GM12878 (cell line): ENCODE measurements around the gene TMEM86A. TPM values are rescaled to one million over a fixed set of nuclear protein-coding genes. Genes with fewer than 3 reads are reported as not detected.

ENCODE experiments used
- ATAC-seq: fragments of 200-7000 bp; cut with Tn5 transposase; 3 replicates; pipeline ENCODE4 v1.9.1; 2020; ENCODE audit warnings: mild to moderate bottlenecking, moderate library complexity
- BruUV-seq: library from RNA; stranded (reverse); fragments of 400-500 nt; replicated peaks from 2 replicates; lab custom pipeline; 2021; lab: Mats Ljungman, UMichigan
- CTCF ChIA-PET: fragments of 300-600 bp; sonication (Branson Sonifier 250); formaldehyde crosslinking; extraction: SDS; loops from one replicate; lab custom pipeline; 2021; ENCODE audit warnings: inconsistent platforms; lab: Yijun Ruan, JAX
- POLR2A ChIA-PET: fragments of 350-600 bp; formaldehyde crosslinking; extraction: SDS; loops from one replicate; lab custom pipeline; 2021; ENCODE audit warnings: inconsistent platforms; lab: Charles Lee
- RAD21 ChIA-PET: fragments of 300-600 bp; sonication (Branson Sonifier 250); formaldehyde crosslinking; loops from one replicate; lab custom pipeline; 2023; ENCODE audit warnings: antibody characterized with exemption; ENCODE audit not compliant: unreplicated experiment; lab: Charles Lee
- SMC1A ChIA-PET: fragments of 300-600 bp; sonication (Branson Sonifier 250); formaldehyde crosslinking; loops from one replicate; lab custom pipeline; 2023; ENCODE audit not compliant: unreplicated experiment, uncharacterized antibody; lab: Charles Lee
- DNase-seq: peaks from one replicate; pipeline ENCODE4 v3.0.0-alpha.2; 2011; ENCODE audit warnings: low read depth, low spot score
- FAIRE-seq: peaks from 3 replicates; lab custom pipeline; 2011; peaks lifted over from hg19 to GRCh38; lab: Jason Lieb, UNC
- H2AFZ ChIP-seq: 2 replicates; pipeline ENCODE4 v1.6.0; 2011; ENCODE audit warnings: low read depth, low read length, control low read depth; ENCODE audit not compliant: control insufficient read depth
- H3K27ac ChIP-seq: 2 replicates; pipeline ENCODE4 v1.5.1; 2011; ENCODE audit warnings: control low read depth; ENCODE audit not compliant: control insufficient read depth, insufficient read depth
- H3K27me3 ChIP-seq, 2 experiments: replicated peaks in 1 of 2; 2 replicates each; pipeline versions ENCODE4 v1.6.0 to v1.6.1; 2011; ENCODE audit warnings: low read length in 1 of 2; ENCODE audit not compliant: control insufficient read depth in 2 of 2, insufficient read depth in 2 of 2
- H3K36me3 ChIP-seq, 2 experiments: 2 replicates each; pipeline ENCODE4 v1.5.1; 2011; ENCODE audit warnings: low read length in 1 of 2; ENCODE audit not compliant: control insufficient read depth in 2 of 2, insufficient read depth in 2 of 2
- H3K4me1 ChIP-seq: 2 replicates; pipeline ENCODE4 v1.6.1; 2011; ENCODE audit warnings: mild to moderate bottlenecking, low read length, moderate library complexity, mixed read lengths; ENCODE audit not compliant: control insufficient read depth, insufficient read depth
- H3K4me2 ChIP-seq: 2 replicates; pipeline ENCODE4 v1.6.0; 2011; ENCODE audit warnings: control low read depth; ENCODE audit not compliant: control insufficient read depth, insufficient read depth
- H3K4me3 ChIP-seq: fragments of 200-600 bp; sonication (generic); 2 replicates; pipeline ENCODE4 v1.5.1; 2016
- H3K79me2 ChIP-seq: 2 replicates; pipeline ENCODE4 v1.6.0; 2011; ENCODE audit warnings: low read length; ENCODE audit not compliant: control insufficient read depth, insufficient read depth
- H3K9ac ChIP-seq: 2 replicates; pipeline ENCODE4 v1.8.0; 2011; ENCODE audit warnings: low read length, control low read depth, mixed read lengths; ENCODE audit not compliant: control insufficient read depth, insufficient read depth
- H3K9me3 ChIP-seq: replicated peaks from 3 replicates; pipeline ENCODE4 v1.5.1; 2011; ENCODE audit warnings: mild to moderate bottlenecking, low read length; ENCODE audit not compliant: control insufficient read depth, insufficient read depth
- H4K20me1 ChIP-seq: 2 replicates; pipeline ENCODE4 v1.6.0; 2011; ENCODE audit not compliant: control insufficient read depth, insufficient read depth
- E2F4 ChIP-seq: IDR thresholded peaks from 2 replicates; pipeline ENCODE4 v1.6.1; 2012; ENCODE audit warnings: low read depth, low read length, improper control_type of control experiment
- ETV6 ChIP-seq, 2 experiments: fragments of 450-650 bp in 1 of 2; IDR thresholded peaks in 1 of 2; conservative IDR thresholded peaks in 1 of 2; 2 replicates each; pipeline ENCODE4 v1.6.1; 2014; ENCODE audit warnings: antibody characterized with exemption in 1 of 2, borderline replicate concordance in 1 of 2, low read depth in 1 of 2, mild to moderate bottlenecking in 1 of 2, moderate library complexity in 1 of 2
- EZH2 ChIP-seq: IDR thresholded peaks from 2 replicates; pipeline ENCODE4 v1.6.1; 2012; ENCODE audit warnings: low read depth, mild to moderate bottlenecking, control low read depth, inconsistent platforms, low read length, borderline replicate concordance; ENCODE audit not compliant: control insufficient read depth
- FOXM1 ChIP-seq: IDR thresholded peaks from 2 replicates; pipeline ENCODE4 v1.6.1; 2012; ENCODE audit warnings: low read depth, mild to moderate bottlenecking, inconsistent platforms, low read length, moderate library complexity
- HDAC6 ChIP-seq: fragments of 200-600 bp; sonication (generic); IDR thresholded peaks from one replicate; pipeline ENCODE4 v1.8.0; 2017; ENCODE audit warnings: antibody characterized with exemption; ENCODE audit not compliant: unreplicated experiment
- JUNB ChIP-seq: IDR thresholded peaks from 2 replicates; pipeline ENCODE4 v1.6.1; 2016; ENCODE audit warnings: antibody characterized with exemption, mild to moderate bottlenecking
- KAT2A ChIP-seq: conservative IDR thresholded peaks from 2 replicates; pipeline ENCODE4 v1.6.1; 2011; ENCODE audit warnings: low read depth, low read length; ENCODE audit not compliant: control insufficient read depth
- MAX ChIP-seq: IDR thresholded peaks from 2 replicates; pipeline ENCODE4 v1.6.1; 2012; ENCODE audit warnings: low read depth, low read length, improper control_type of control experiment
- NBN ChIP-seq: fragments of 450-650 bp; IDR thresholded peaks from 2 replicates; pipeline ENCODE4 v1.6.1; 2016
- NR2C1 ChIP-seq: fragments of 450-650 bp; IDR thresholded peaks from 2 replicates; pipeline ENCODE4 v1.6.1; 2017; ENCODE audit warnings: antibody characterized with exemption, mild to moderate bottlenecking, moderate library complexity
- PAX5 ChIP-seq: IDR thresholded peaks from 2 replicates; pipeline ENCODE4 v1.6.1; 2011; ENCODE audit warnings: low read depth, low read length, borderline replicate concordance
- POLR2AphosphoS2 ChIP-seq: IDR thresholded peaks from 2 replicates; pipeline ENCODE4 v1.6.1; 2011; ENCODE audit warnings: low read depth, mild to moderate bottlenecking, low read length, improper control_type of control experiment, moderate library complexity
- RAD21 ChIP-seq: IDR thresholded peaks from 2 replicates; pipeline ENCODE4 v1.6.1; 2011; ENCODE audit warnings: mild to moderate bottlenecking, low read depth, low read length, moderate library complexity; ENCODE audit not compliant: insufficient read depth
- RUNX3 ChIP-seq: IDR thresholded peaks from 2 replicates; pipeline ENCODE4 v1.6.1; 2012; ENCODE audit warnings: low read length, inconsistent platforms
- SKIL ChIP-seq: fragments of 450-650 bp; IDR thresholded peaks from 2 replicates; pipeline ENCODE4 v1.6.1; 2017; ENCODE audit warnings: mild to moderate bottlenecking, low read depth, inconsistent platforms; ENCODE audit not compliant: poor library complexity, severe bottlenecking
- TBL1XR1 ChIP-seq: IDR thresholded peaks from 2 replicates; pipeline ENCODE4 v1.6.1; 2012; ENCODE audit warnings: low read depth, low read length, improper control_type of control experiment
- WGBS: methylation state at CpG from one replicate; pipeline ENCODE4 v1.1.6; 2016; ENCODE audit warnings: low lambda C conversion rate; ENCODE audit not compliant: insufficient replicate concordance, insufficient coverage; ENCODE audit errors: missing lambda C conversion rate; 5-methylcytosine and 5-hydroxymethylcytosine counted together
- in situ Hi-C: fragments of 300-500 bp; cut with MboI; formaldehyde crosslinking; loops from 9 replicates; pipeline ENCODE4 v1.14.3; 2018; ENCODE audit warnings: mixed read lengths
- intact Hi-C: fragments of 100-400 bp; cut with micrococcal nuclease; formaldehyde crosslinking; loops from one replicate; pipeline ENCODE4 v1.14.2; 2022; ENCODE audit not compliant: unreplicated experiment
- polyA plus RNA-seq, 11 experiments: library from polyadenylated mRNA; depleted of rRNA in 4 of 11; unstranded in 6 of 11; stranded (reverse) in 5 of 11; fragments of >200 nt; fragmentation: Nextera tagmentation in 4 of 11; fragmentation: Illumina TruSeq in 1 of 11; extraction: Ambion mirVana in 4 of 11; extraction: Trizol in 1 of 11; gene quantifications; 1 replicate in 1 of 11; 2 replicates in 10 of 11; pipeline versions ENCODE4 v1.2.1 to v1.2.3, GENCODE V29; 2011 to 2016; ENCODE audit warnings: inconsistent platforms in 2 of 11, missing spikeins in 2 of 11, low read depth in 1 of 11
- total RNA-seq, 4 experiments: library from RNA; depleted of rRNA in 3 of 4; stranded (reverse); fragments of >200 nt in 3 of 4; fragmentation: Illumina TruSeq in 1 of 4; extraction: Trizol in 1 of 4; gene quantifications; 2 replicates each; pipeline versions ENCODE4 v1.2.1 to v1.2.3, GENCODE V29; 2013 to 2021

The TMEM86A gene
- total and polyA plus RNA-seq, 10 of the 15 experiments (the other 5 are each of a cell fraction or from before 2014, with no cell fraction given): 0.01 to 0.11 (median 0.06) TPM; not detected in 7

GRCh38 chr11:18730020-18730419 lies 31.4 kb downstream of the TMEM86A start (continued):
- TF ChIP-seq SKIL: no peak
- no peak for TF ChIP-seq KAT2A
- TF ChIP-seq EZH2: no peak
- TF ChIP-seq E2F4: no peak
- no peak for TF ChIP-seq NBN
- TF ChIP-seq PAX5: no peak
- no peak for TF ChIP-seq HDAC6

- FAIRE-seq: peak; percentile 23
- intact Hi-C loops (no loop called here), in situ Hi-C loops (loop anchor here (10.0 kb wide), 1 partner anchor 63 kb away; the partner anchor contains the start of gene PTPN5)
- ChIA-PET RAD21 (interaction anchor here (0.7 to 3.8 kb wide), 20 partner anchors 9 to 616 kb away, joined by 3 to 31 read pairs (median 4); partner anchors contain the start of gene SPTY2D1), SMC1A (interaction anchor here (0.6 to 3.3 kb wide), 30 partner anchors 8 to 528 kb away, joined by 3 to 34 read pairs (median 4); partner anchors contain the start of genes SPTY2D1 and TSG101), CTCF (interaction anchor here (0.6 to 19.6 kb wide), 42 partner anchors 9 to 627 kb away, joined by 3 to 494 read pairs (median 4); partner anchors contain the start of gene TSG101), POLR2A (interaction anchor here (1.3 kb wide), 2 partner anchors 9 to 37 kb away, joined by 3 to 4 read pairs; no protein-coding TSS in a partner anchor)
- H3K9me3 ChIP-seq: no peaks in the 10 kb centered on the region
- no peak overlapping the region for H3K9ac ChIP-seq
- H2AFZ ChIP-seq: peak overlapping the region; percentile 57
- no peaks in the 10 kb centered on the region for H4K20me1 ChIP-seq
- no peak overlapping the region for H3K4me3 ChIP-seq
- ATAC-seq: peak; percentile 66
- H3K27ac ChIP-seq: no peak overlapping the region
- H3K36me3 ChIP-seq: no peaks in the 10 kb centered on the region
- peaks cover 8% of the 10 kb centered on the region for H3K4me1 ChIP-seq
- WGBS: 17% methylated on average over 2 of the region's 2 CpGs
- H3K79me2 ChIP-seq: no peaks in the 10 kb centered on the region
- no TSS peak for BruUV-seq
- DNase-seq: no peak
- peak overlapping the region; percentile 65; the same call in 1 of the 2 replicates for H3K4me2 ChIP-seq
- H3K27me3 ChIP-seq: no peaks in the 10 kb centered on the region; a peak in 1 of 4 replicates
- no peak for TF ChIP-seq ETV6 (conservative IDR thresholded peaks at IDR 0.05 in 1 of 2, IDR thresholded peaks at IDR 0.05 in 1 of 2; ENCODE audit: borderline replicate concordance in 1 of 2, low read depth in 1 of 2)
- no peak for TF ChIP-seq FOXM1
- TF ChIP-seq POLR2AphosphoS2: no peak
- TF ChIP-seq MAX: no peak
- TF ChIP-seq RUNX3: no peak
- no peak for TF ChIP-seq TBL1XR1
- no peak for TF ChIP-seq RAD21
- no peak for TF ChIP-seq JUNB
- no peak for TF ChIP-seq NR2C1
Measured at GRCh38 chr11:18731441-18731840, 32.9 kb downstream of the TMEM86A start.
